Measurements from ENCODE around the gene MEGF11.

GRCh38 chr15:66252685-66253417 lies 699 bp downstream of the MEGF11 start:
- TF ChIP-seq CTCF (IDR thresholded peaks at IDR 0.05) = no peak
- no peak for TF ChIP-seq POLR2A (IDR thresholded peaks at IDR 0.05)

Data from uterus (tissue), 2 donors.